ENCODE measurements around the gene TUBA1A.
"Not testable (repeated sequence)": the region's sequence is repeated elsewhere in the genome, so short reads cannot be mapped to it uniquely, and the experiment has no call there.

Gene TUBA1A

GRCh38 chr12:49189731-49190716, 1.1 kb upstream of the TUBA1A start:
- TF ChIP-seq GATA1 (IDR thresholded peaks at IDR 0.05; ENCODE audit: low read depth, low read length): no peak
- TF ChIP-seq POLR2A (IDR thresholded peaks at IDR 0.05; ENCODE audit: low read length): no peak
- DNase-seq: no peak

- no peak for TF ChIP-seq POLR2A (IDR thresholded peaks at IDR 0.05; ENCODE audit: low read length)
- peak; percentile 76 to 78 for DNase-seq
Measured at GRCh38 chr12:49188201-49188915, 522 bp downstream of the TUBA1A start.

- DNase-seq: peak; percentile 11 to 13
- TF ChIP-seq POLR2A (IDR thresholded peaks at IDR 0.05; ENCODE audit: low read length): no peak
- no peak for TF ChIP-seq GATA1 (IDR thresholded peaks at IDR 0.05; ENCODE audit: low read depth, low read length)
Measured at GRCh38 chr12:49187184-49187583, 1.7 kb downstream of the TUBA1A start.

GRCh38 chr12:49186307-49186706, 2.6 kb downstream of the TUBA1A start:
- DNase-seq: not testable (repeated sequence)

- not testable (repeated sequence) for DNase-seq
Measured at GRCh38 chr12:49184697-49185096, 4.2 kb downstream of the TUBA1A start.

GRCh38 chr12:49183214-49183950, 5.5 kb downstream of the TUBA1A start:
- DNase-seq: not testable (repeated sequence)

GRCh38 chr12:49174218-49174617, 14.7 kb downstream of the TUBA1A start:
- no peak for DNase-seq

GRCh38 chr12:49170924-49171323, 18.0 kb downstream of the TUBA1A start:
- no peak for TF ChIP-seq POLR2A (IDR thresholded peaks at IDR 0.05; ENCODE audit: low read length)
- no peak for TF ChIP-seq GATA1 (IDR thresholded peaks at IDR 0.05; ENCODE audit: low read depth, low read length)
- no peak for DNase-seq

More at GRCh38 chr12:49174218-49174617, 14.7 kb downstream of the TUBA1A start:
- TF ChIP-seq GATA1 (IDR thresholded peaks at IDR 0.05; ENCODE audit: low read depth, low read length) (no peak), POLR2A (IDR thresholded peaks at IDR 0.05; ENCODE audit: low read length) (no peak)

GRCh38 chr12:49165114-49165513, 23.8 kb downstream of the TUBA1A start:
- DNase-seq: no peak
- no peak for TF ChIP-seq POLR2A (IDR thresholded peaks at IDR 0.05; ENCODE audit: low read length)
- TF ChIP-seq GATA1 (IDR thresholded peaks at IDR 0.05; ENCODE audit: low read depth, low read length): no peak

GRCh38 chr12:49161901-49162300, 27.0 kb downstream of the TUBA1A start:
- not testable (repeated sequence) for DNase-seq

GRCh38 chr12:49161092-49161795, 27.6 kb downstream of the TUBA1A start:
- TF ChIP-seq POLR2A (IDR thresholded peaks at IDR 0.05; ENCODE audit: low read length) (no peak), GATA1 (IDR thresholded peaks at IDR 0.05; ENCODE audit: low read depth, low read length) (no peak)
- no peak for DNase-seq

- no peak for DNase-seq
- no peak for TF ChIP-seq GATA1 (IDR thresholded peaks at IDR 0.05; ENCODE audit: low read depth, low read length)
- no peak for TF ChIP-seq POLR2A (IDR thresholded peaks at IDR 0.05; ENCODE audit: low read length)
Measured at GRCh38 chr12:49160399-49160798, 28.5 kb downstream of the TUBA1A start.

- no peak for DNase-seq
- TF ChIP-seq POLR2A (IDR thresholded peaks at IDR 0.05; ENCODE audit: low read length) (no peak), GATA1 (IDR thresholded peaks at IDR 0.05; ENCODE audit: low read depth, low read length) (no peak)
Measured at GRCh38 chr12:49154221-49154620, 34.7 kb downstream of the TUBA1A start.

GRCh38 chr12:49147384-49147783, 41.5 kb downstream of the TUBA1A start:
- DNase-seq: no peak
- no peak for TF ChIP-seq GATA1 (IDR thresholded peaks at IDR 0.05; ENCODE audit: low read depth, low read length)
- no peak for TF ChIP-seq POLR2A (IDR thresholded peaks at IDR 0.05; ENCODE audit: low read length)
